GM19395 (cell line): ENCODE measurements around the gene NDUFB3.

Experiments
- ATAC-seq: cut with Tn5 transposase; IDR thresholded peaks from one replicate; pipeline ENCODE4 v1.9.1; 2021; ENCODE audit warnings: mild to moderate bottlenecking, moderate library complexity; ENCODE audit not compliant: unreplicated experiment

The NDUFB3 gene

DNA sequence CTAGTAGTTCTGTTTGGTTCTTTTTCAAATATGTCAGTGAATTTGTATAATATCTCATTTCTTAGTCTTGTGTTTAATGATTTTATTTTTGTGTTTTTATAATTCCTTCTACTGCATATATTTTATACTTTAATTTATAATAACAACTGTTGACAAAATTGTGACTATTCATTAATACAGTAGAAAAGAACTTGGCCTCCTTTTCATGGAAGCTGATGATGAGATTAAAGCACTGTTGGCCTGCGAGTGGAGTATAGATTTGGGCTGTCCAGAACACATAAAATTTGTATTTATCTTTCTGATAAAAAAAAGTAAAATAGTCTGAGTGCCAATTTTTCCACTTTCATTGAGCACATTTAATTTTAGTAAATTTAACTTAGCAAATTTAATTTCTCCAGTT, 56.2 kb downstream of the NDUFB3 start:
- no peak for ATAC-seq

DNA sequence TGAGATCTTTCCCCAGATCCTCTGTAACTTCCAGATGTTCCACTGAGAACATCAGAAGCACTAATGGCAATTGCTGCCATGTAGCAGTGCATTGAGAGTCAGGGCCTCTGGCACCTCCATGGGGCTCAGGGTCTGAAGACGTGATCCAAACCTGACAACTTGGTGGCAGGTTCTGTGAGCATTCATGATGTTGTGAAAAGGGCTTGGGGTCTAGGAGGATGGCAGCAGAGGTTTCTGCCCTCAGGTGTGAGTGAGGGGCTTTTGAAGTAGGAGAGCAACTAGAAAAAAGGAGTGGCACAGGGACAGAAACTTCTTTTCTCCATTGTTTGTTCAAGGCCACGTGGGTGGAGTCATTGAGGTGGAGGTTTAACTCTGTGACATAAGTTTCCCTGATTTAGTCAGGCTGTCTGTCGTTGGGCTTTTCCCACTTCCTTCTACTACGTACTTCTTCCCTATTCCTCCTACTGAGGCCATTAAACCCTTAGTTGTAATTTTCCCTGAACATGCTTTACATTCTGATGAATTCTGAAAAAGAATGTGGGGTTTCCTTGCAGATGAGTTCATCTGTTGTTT, 57.2 kb downstream of the NDUFB3 start:
- ATAC-seq, result no peak

DNA sequence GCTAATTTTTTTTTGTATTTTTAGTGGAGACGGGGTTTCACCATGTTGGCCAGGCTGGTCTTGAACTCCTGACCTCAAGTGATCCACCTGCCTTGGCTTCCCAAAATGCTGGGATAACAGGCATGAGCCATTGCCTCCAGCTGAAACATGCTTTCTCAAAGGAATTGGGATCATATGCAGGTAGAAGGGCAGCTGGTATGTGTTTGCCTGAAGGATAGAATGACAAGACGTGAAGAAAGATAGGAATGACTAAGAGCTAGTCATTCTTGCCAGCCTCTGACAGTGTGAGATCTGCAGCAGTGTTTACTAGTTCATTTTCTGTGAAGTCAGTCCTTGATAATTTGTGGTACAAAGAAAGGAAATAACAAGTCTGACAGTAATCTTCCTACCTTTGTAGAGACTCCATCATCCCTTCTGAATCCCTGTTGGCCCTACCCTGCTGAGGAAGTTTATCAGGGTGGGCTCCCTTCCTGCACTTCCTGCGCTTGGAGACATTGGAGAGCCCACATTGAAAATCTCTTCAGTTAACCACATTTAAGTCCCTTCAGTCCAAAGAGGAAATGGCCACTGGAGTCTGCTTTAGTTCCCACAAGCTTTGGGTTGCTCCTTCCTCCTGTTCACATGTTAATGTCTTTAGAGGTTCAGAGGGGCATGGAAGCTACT, 58.9 kb downstream of the NDUFB3 start:
- ATAC-seq, result no peak

DNA sequence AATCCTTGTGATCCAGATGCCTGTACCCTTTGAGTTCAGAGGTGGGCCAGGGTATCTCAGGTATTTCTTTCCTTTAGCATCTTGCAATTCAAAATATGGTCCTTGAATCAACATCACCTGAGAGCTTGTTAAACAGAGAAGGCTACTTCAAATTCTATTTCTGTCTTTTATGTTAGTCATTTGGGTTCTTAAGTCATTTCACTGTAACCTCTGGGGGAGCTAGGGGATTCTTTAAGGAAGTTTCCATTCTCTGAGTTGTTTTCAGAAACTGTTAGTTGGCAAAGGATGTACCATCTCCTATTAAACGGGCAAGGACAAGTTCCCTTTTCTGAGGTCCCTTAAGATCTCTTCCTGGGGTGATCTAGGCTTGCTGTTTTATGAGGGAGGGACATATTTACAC, 60.7 kb downstream of the NDUFB3 start:
- peak; percentile 47 for ATAC-seq
